Panc1 (cell line): ENCODE data around the gene CPN1. TPM values are rescaled to one million over a fixed set of nuclear protein-coding genes. Genes with fewer than 3 reads are reported as not detected.

ENCODE experiments used
- ATAC-seq: fragments of 200-7000 bp; cut with Tn5 transposase; 2 replicates; pipeline ENCODE4 v1.9.1; 2020; ENCODE audit warnings: mild to moderate bottlenecking, moderate library complexity
- BruUV-seq: library from RNA; stranded (reverse); fragments of 400-500 nt; replicated peaks from 2 replicates; lab custom pipeline; 2021; lab: Mats Ljungman, UMichigan
- CTCF ChIA-PET: fragments of 300-600 bp; sonication (Branson Sonifier 250); formaldehyde crosslinking; loops from one replicate; lab custom pipeline; 2022; ENCODE audit warnings: antibody characterized with exemption; lab: Charles Lee
- POLR2A ChIA-PET: fragments of 300-600 bp; sonication (Branson Sonifier 250); formaldehyde crosslinking; loops from one replicate; lab custom pipeline; 2022; ENCODE audit warnings: antibody characterized with exemption; lab: Charles Lee
- DNase-seq: peaks from one replicate; pipeline ENCODE4 v3.0.0-alpha.2; 2010; ENCODE audit warnings: low read depth, low spot score
- H3K27ac ChIP-seq: 2 replicates; pipeline ENCODE4 v1.5.1; 2011; ENCODE audit warnings: mild to moderate bottlenecking, low read length, inconsistent platforms
- H3K27me3 ChIP-seq: fragments of 200-500 bp; sonication (Bioruptor generic); 2 replicates; pipeline ENCODE4 v1.6.0; 2014; ENCODE audit warnings: low read length, inconsistent platforms; ENCODE audit not compliant: control insufficient read depth, insufficient read depth
- H3K36me3 ChIP-seq: fragments of 200-500 bp; sonication (Bioruptor generic); 2 replicates; pipeline ENCODE4 v1.5.1; 2014; ENCODE audit warnings: inconsistent platforms, mild to moderate bottlenecking, low read length, moderate library complexity; ENCODE audit not compliant: control insufficient read depth, insufficient read depth
- H3K4me1 ChIP-seq: 2 replicates; pipeline ENCODE4 v1.5.1; 2011; ENCODE audit warnings: inconsistent platforms, mild to moderate bottlenecking, low read length, moderate library complexity; ENCODE audit not compliant: control insufficient read depth, insufficient read depth
- H3K4me3 ChIP-seq, 2 experiments: 2 replicates each; pipeline ENCODE4 v1.5.1; 2011 to 2012; ENCODE audit warnings: low read depth in 2 of 2, low read length in 2 of 2, mild to moderate bottlenecking in 2 of 2, inconsistent platforms in 1 of 2, moderate library complexity in 1 of 2
- H3K9me3 ChIP-seq: fragments of 200-500 bp; sonication (Bioruptor generic); 2 replicates; pipeline ENCODE4 v1.5.1; 2014; ENCODE audit warnings: low read depth, mild to moderate bottlenecking, inconsistent platforms, low read length, moderate library complexity; ENCODE audit not compliant: control insufficient read depth, insufficient read depth
- CTCF ChIP-seq: fragments of 450-650 bp; IDR thresholded peaks from 2 replicates; pipeline ENCODE4 v1.5.1; 2017; ENCODE audit warnings: mild to moderate bottlenecking
- POLR2AphosphoS5 ChIP-seq: IDR thresholded peaks from 2 replicates; pipeline ENCODE4 v1.6.1; 2012; ENCODE audit warnings: mild to moderate bottlenecking, low read depth, low read length, moderate library complexity
- REST ChIP-seq, 2 experiments: IDR thresholded peaks; 2 replicates each; pipeline ENCODE4 v1.6.1; 2011 to 2012; ENCODE audit warnings: low read depth in 2 of 2, control low read depth in 1 of 2, low read length in 1 of 2, mild to moderate bottlenecking in 1 of 2, moderate library complexity in 1 of 2; ENCODE audit not compliant: insufficient read depth in 1 of 2
- SIN3A ChIP-seq: IDR thresholded peaks from 2 replicates; pipeline ENCODE4 v1.6.1; 2012; ENCODE audit warnings: low read depth, mild to moderate bottlenecking, low read length, moderate library complexity, borderline replicate concordance; ENCODE audit not compliant: insufficient read depth
- TCF7L2 ChIP-seq: IDR thresholded peaks from 2 replicates; pipeline ENCODE4 v1.6.1; 2011; ENCODE audit warnings: mild to moderate bottlenecking, low read depth, low read length, inconsistent platforms
- in situ Hi-C: cut with HindIII; loops from 2 replicates; pipeline ENCODE4 v1.10.0; 2016; ENCODE audit warnings: low sequenced_read_pairs, low pct_unique_long_range_greater_than_20kb
- intact Hi-C: fragments of 100-400 bp; cut with micrococcal nuclease; formaldehyde crosslinking; loops from one replicate; pipeline ENCODE4 v1.10.0; 2022; ENCODE audit not compliant: unreplicated experiment
- total RNA-seq: library from RNA; stranded (reverse); gene quantifications from one replicate; pipeline ENCODE4 v1.2.1, GENCODE V29; 2021; ENCODE audit not compliant: unreplicated experiment

Gene CPN1
- total RNA-seq, 1 experiment from 2014 or later = not detected

- H3K4me1 ChIP-seq = peaks cover 23% of the 10 kb centered on the region
- peak overlapping the region; percentile 49 for H3K27ac ChIP-seq
- no peaks in the 10 kb centered on the region for H3K9me3 ChIP-seq
- H3K4me3 ChIP-seq = no peak overlapping the region
- ATAC-seq (no peak), DNase-seq (no peak)
- no TSS peak for BruUV-seq
- in situ Hi-C loops (no loop called here), intact Hi-C loops (no loop called here)
- CTCF ChIA-PET = interaction anchor here (1.6 kb wide), 1 partner anchor 25 kb away, joined by 5 read pairs; no protein-coding TSS in a partner anchor
- TF ChIP-seq SIN3A = no peak
- no peak for TF ChIP-seq REST (IDR thresholded peaks at IDR 0.05; ENCODE audit: insufficient read depth in 1 of 2, low read depth in 2 of 2, low read length in 1 of 2)
- no peak for TF ChIP-seq POLR2AphosphoS5
- no peak for TF ChIP-seq TCF7L2
- no peak for TF ChIP-seq CTCF
- no peaks in the 10 kb centered on the region for H3K36me3 ChIP-seq
- POLR2A ChIA-PET = interaction anchor here (0.6 to 1.0 kb wide), 2 partner anchors 104 to 251 kb away, joined by 3 to 12 read pairs; no protein-coding TSS in a partner anchor
- no peaks in the 10 kb centered on the region for H3K27me3 ChIP-seq
Observed at GRCh38 chr10:100020886-100021253, 60.8 kb downstream of the CPN1 start.

- H3K36me3 ChIP-seq = no peaks in the 10 kb centered on the region
- DNase-seq (no peak), ATAC-seq (peak; percentile 73)
- peaks cover 23% of the 10 kb centered on the region for H3K4me1 ChIP-seq
- BruUV-seq = no TSS peak
- CTCF ChIA-PET = interaction anchor here (1.6 kb wide), 1 partner anchor 26 kb away, joined by 5 read pairs; no protein-coding TSS in a partner anchor
- peak overlapping the region in 1 of 2 experiments; percentile 26; a peak in 1 of 4 replicates for H3K4me3 ChIP-seq
- POLR2A ChIA-PET = interaction anchor here (1.0 kb wide), 1 partner anchor 103 kb away, joined by 3 read pairs; no protein-coding TSS in a partner anchor
- intact Hi-C loops (no loop called here), in situ Hi-C loops (no loop called here)
- peak overlapping the region; percentile 49 for H3K27ac ChIP-seq
- no peaks in the 10 kb centered on the region for H3K27me3 ChIP-seq
- TF ChIP-seq CTCF (no peak), REST (IDR thresholded peaks at IDR 0.05; ENCODE audit: insufficient read depth in 1 of 2, low read depth in 2 of 2, low read length in 1 of 2) (no peak), TCF7L2 (no peak; the same call in 1 of the 2 replicates), POLR2AphosphoS5 (no peak)
- no peaks in the 10 kb centered on the region for H3K9me3 ChIP-seq
Observed at GRCh38 chr10:100020142-100020885, 61.4 kb downstream of the CPN1 start.
